Measurements from ENCODE around the gene CWC27. TPM values are rescaled to one million over a fixed set of nuclear protein-coding genes. Genes with fewer than 3 reads are reported as not detected.

CWC27 gene
- total and polyA plus RNA-seq, 2 of the 13 experiments (the other 11 are each of a cell fraction or from before 2014, with no cell fraction given) = 21.1 to 25.7 TPM

- TF ChIP-seq SNAPC4 (CRISPR knock-in tag; IDR thresholded peaks at IDR 0.05) (0 out of 2 replicates have a peak, but pooled peaks have one; percentile 15), MXD4 (CRISPR knock-in tag; IDR thresholded peaks at IDR 0.05) (peak; percentile 73), HDAC6 (IDR thresholded peaks at IDR 0.05; ENCODE audit: low read depth, low read length) (no peak), HOXA5 (CRISPR knock-in tag; IDR thresholded peaks at IDR 0.05) (0 out of 2 replicates have a peak, but pooled peaks have one; percentile 7), ZNF720 (CRISPR knock-in tag; IDR thresholded peaks at IDR 0.05) (peak; percentile 42; the same call in 1 of the 2 replicates), HNRNPLL (IDR thresholded peaks at IDR 0.05; ENCODE audit: low read depth, low read length, poor library complexity, severe bottlenecking) (peak; percentile 97), TBP (CRISPR knock-in tag; IDR thresholded peaks at IDR 0.05) (no peak), ZSCAN9 (CRISPR knock-in tag; IDR thresholded peaks at IDR 0.05; ENCODE audit: borderline replicate concordance) (peak; percentile 52; the same call in 1 of the 2 replicates), KDM4B (CRISPR knock-in tag; IDR thresholded peaks at IDR 0.05) (peak; percentile 72; the same call in 1 of the 2 replicates), ETV5 (CRISPR knock-in tag; IDR thresholded peaks at IDR 0.05; ENCODE audit: borderline replicate concordance) (peak; percentile 53; the same call in 1 of the 2 replicates), ZBTB20 (CRISPR knock-in tag; IDR thresholded peaks at IDR 0.05; ENCODE audit: borderline replicate concordance, low read depth) (no peak), CBFB (CRISPR knock-in tag; IDR thresholded peaks at IDR 0.05) (0 out of 2 replicates have a peak, but pooled peaks have one; percentile 50), ZFAT (CRISPR knock-in tag; conservative IDR thresholded peaks at IDR 0.05) (no peak), ZNF530 (CRISPR knock-in tag; IDR thresholded peaks at IDR 0.05; ENCODE audit: low read depth) (no peak), ZNF83 (CRISPR knock-in tag; IDR thresholded peaks at IDR 0.05; ENCODE audit: borderline replicate concordance) (no peak), KDM5A (IDR thresholded peaks at IDR 0.05; ENCODE audit: borderline replicate concordance, low read length) (peak; percentile 99), SRF (IDR thresholded peaks at IDR 0.05; ENCODE audit: low read depth, low read length) (peak; percentile 62; the same call in 1 of the 2 replicates), SIX1 (CRISPR knock-in tag; IDR thresholded peaks at IDR 0.05; ENCODE audit: borderline replicate concordance) (peak; percentile 22; the same call in 1 of the 2 replicates), ZNF232 (CRISPR knock-in tag; IDR thresholded peaks at IDR 0.05; ENCODE audit: borderline replicate concordance) (no peak), HMGA1 (CRISPR knock-in tag; conservative IDR thresholded peaks at IDR 0.05) (no peak), HOXA7 (CRISPR knock-in tag; IDR thresholded peaks at IDR 0.05) (peak; percentile 81; the same call in 1 of the 2 replicates), REPIN1 (CRISPR knock-in tag; IDR thresholded peaks at IDR 0.05; ENCODE audit: borderline replicate concordance, low read depth) (peak; percentile 88), ZNF333 (CRISPR knock-in tag; IDR thresholded peaks at IDR 0.05; ENCODE audit: borderline replicate concordance) (0 out of 2 replicates have a peak, but pooled peaks have one; percentile 25), NONO (IDR thresholded peaks at IDR 0.05) (no peak), NONO (CRISPR knock-in tag; conservative IDR thresholded peaks at IDR 0.05) (peak; percentile 84), ZSCAN30 (CRISPR knock-in tag; IDR thresholded peaks at IDR 0.05) (0 out of 2 replicates have a peak, but pooled peaks have one; percentile 23)
Observed at GRCh38 chr5:64768358-64769312, at the start of gene CWC27, which contains the start of gene SREK1IP1 (continued).
